Measurements from ENCODE around the gene DACT1.

The DACT1 gene

GRCh38 chr14:58636129-58636528 is 1.6 kb upstream of the DACT1 start:
- no peak for DNase-seq

- peak in 4 of 6 experiments; percentile 13 to 53 (median 36) for DNase-seq
Observed at GRCh38 chr14:58637040-58637390, 747 bp upstream of the DACT1 start.

- DNase-seq: peak in 4 of 6 experiments; percentile 27 to 61 (median 40)
Observed at GRCh38 chr14:58638231-58639197, 752 bp downstream of the DACT1 start.

GRCh38 chr14:58639198-58639565 is 1.4 kb downstream of the DACT1 start:
- no peak for DNase-seq

- peak in 2 of 6 experiments; percentile 23 for DNase-seq
Observed at GRCh38 chr14:58639842-58640484, 2.2 kb downstream of the DACT1 start.

GRCh38 chr14:58640959-58641358 is 3.2 kb downstream of the DACT1 start:
- DNase-seq: no peak

GRCh38 chr14:58641509-58641908 is 3.7 kb downstream of the DACT1 start:
- DNase-seq: peak in 1 of 6 experiments; percentile 11

- no peak for DNase-seq
Observed at GRCh38 chr14:58643366-58643765, 5.6 kb downstream of the DACT1 start.

- no peak for DNase-seq
Observed at GRCh38 chr14:58645641-58646040, 7.9 kb downstream of the DACT1 start.

GRCh38 chr14:58646479-58646878 is 8.7 kb downstream of the DACT1 start:
- no peak for DNase-seq

GRCh38 chr14:58647777-58648176 is 10.0 kb downstream of the DACT1 start:
- DNase-seq: no peak

- no peak for DNase-seq
Observed at GRCh38 chr14:58650857-58651256, 13.1 kb downstream of the DACT1 start.

- DNase-seq: no peak
Observed at GRCh38 chr14:58656671-58657411, 19.1 kb downstream of the DACT1 start.

- no peak for DNase-seq
Observed at GRCh38 chr14:58659061-58659460, 21.3 kb downstream of the DACT1 start.

GRCh38 chr14:58659846-58660245 is 22.1 kb downstream of the DACT1 start:
- no peak for DNase-seq

- DNase-seq: no peak
Observed at GRCh38 chr14:58660407-58660806, 22.6 kb downstream of the DACT1 start.

GRCh38 chr14:58662018-58662417 is 24.3 kb downstream of the DACT1 start:
- DNase-seq: peak in 2 of 6 experiments; percentile 17 to 27

GRCh38 chr14:58662759-58663158 is 25.0 kb downstream of the DACT1 start:
- no peak for DNase-seq

GRCh38 chr14:58663494-58664111 is 25.8 kb downstream of the DACT1 start:
- DNase-seq: no peak

GRCh38 chr14:58665773-58666500 is 28.2 kb downstream of the DACT1 start:
- no peak for DNase-seq

- DNase-seq: no peak
Observed at GRCh38 chr14:58666737-58667136, 29.0 kb downstream of the DACT1 start.

GRCh38 chr14:58667900-58668299 is 30.1 kb downstream of the DACT1 start:
- DNase-seq: no peak
